ENCODE measurements around the gene SPECC1L.

DNA sequence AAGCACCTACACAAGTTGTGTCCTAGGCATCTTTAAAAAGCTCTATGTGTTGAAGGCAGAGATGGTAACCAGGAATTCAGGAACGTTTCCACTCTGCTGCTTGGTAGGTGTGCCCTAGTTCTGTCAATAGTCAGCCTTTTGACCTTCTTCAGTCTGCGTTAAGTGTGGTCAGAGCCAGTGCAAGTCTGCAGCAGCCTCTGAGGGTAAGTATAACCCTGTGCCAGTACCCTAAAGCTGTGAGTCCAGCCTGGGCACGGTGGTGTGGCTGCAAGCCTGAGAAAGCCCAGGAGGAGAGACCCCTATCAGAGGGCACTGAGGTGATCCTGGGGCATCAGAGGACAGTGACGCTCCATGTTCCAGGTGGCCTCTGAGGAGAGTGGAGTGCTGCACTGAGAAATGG lies 80.0 kb downstream of the SPECC1L start:
- TF ChIP-seq, protein P1, sequence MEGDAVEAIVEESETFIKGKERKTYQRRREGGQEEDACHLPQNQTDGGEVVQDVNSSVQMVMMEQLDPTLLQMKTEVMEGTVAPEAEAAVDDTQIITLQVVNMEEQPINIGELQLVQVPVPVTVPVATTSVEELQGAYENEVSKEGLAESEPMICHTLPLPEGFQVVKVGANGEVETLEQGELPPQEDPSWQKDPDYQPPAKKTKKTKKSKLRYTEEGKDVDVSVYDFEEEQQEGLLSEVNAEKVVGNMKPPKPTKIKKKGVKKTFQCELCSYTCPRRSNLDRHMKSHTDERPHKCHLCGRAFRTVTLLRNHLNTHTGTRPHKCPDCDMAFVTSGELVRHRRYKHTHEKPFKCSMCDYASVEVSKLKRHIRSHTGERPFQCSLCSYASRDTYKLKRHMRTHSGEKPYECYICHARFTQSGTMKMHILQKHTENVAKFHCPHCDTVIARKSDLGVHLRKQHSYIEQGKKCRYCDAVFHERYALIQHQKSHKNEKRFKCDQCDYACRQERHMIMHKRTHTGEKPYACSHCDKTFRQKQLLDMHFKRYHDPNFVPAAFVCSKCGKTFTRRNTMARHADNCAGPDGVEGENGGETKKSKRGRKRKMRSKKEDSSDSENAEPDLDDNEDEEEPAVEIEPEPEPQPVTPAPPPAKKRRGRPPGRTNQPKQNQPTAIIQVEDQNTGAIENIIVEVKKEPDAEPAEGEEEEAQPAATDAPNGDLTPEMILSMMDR (IDR thresholded peaks at IDR 0.05; ENCODE audit: insufficient read depth, low read length), result no peak
- TF ChIP-seq POLR2AphosphoS5 (IDR thresholded peaks at IDR 0.05; ENCODE audit: low read depth), result no peak
- no peak for TF ChIP-seq SPI1 (IDR thresholded peaks at IDR 0.05; ENCODE audit: borderline replicate concordance, low read depth)
- no peak for TF ChIP-seq GABPA (IDR thresholded peaks at IDR 0.05; ENCODE audit: low read depth)
